ENCODE results near the gene FBXL20. TPM values are rescaled to one million over a fixed set of nuclear protein-coding genes. Genes with fewer than 3 reads are reported as not detected.

The FBXL20 gene
- polyA plus RNA-seq, 1 donor (not counting 4 experiments of a cell fraction or from before 2014, with no cell fraction given) = 4.9 TPM

DNA sequence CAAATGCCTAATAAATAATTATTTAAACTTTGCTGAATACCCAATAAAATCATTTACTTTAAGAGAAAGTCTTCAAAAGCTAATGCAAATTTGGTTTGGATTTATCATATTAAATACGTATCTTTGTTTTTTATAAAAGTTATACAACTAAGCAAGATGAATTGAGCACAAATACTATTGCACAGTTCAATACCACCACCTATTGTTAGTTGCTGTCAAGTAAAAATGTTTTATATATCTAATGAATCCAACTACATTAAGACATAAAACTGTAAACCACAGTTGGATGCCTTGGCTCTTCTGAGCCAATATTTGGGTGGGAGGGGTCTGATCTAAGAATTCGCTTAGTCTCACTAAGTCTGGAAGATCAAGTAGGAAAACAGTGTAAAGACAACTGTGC is 7.7 kb downstream of the FBXL20 start:
- Histone ChIP-seq H3K4me3 (ENCODE audit: control insufficient read depth in 2 of 3, extremely low read depth in 1 of 3, insufficient read depth in 2 of 3, low read depth in 1 of 3, low read length in 3 of 3) (no peak overlapping the region), H2AFZ (ENCODE audit: control insufficient read depth, low read length) (no peak overlapping the region), H3K27me3 (ENCODE audit: control insufficient read depth, extremely low read depth, insufficient read depth, low read length) (no peaks in the 10 kb centered on the region), H3K36me3 (ENCODE audit: control insufficient read depth in 2 of 2, extremely low read depth in 1 of 2, insufficient read depth in 2 of 2, low read length in 2 of 2) (no peaks in the 10 kb centered on the region), H4K20me1 (ENCODE audit: control insufficient read depth, extremely low read depth, insufficient read depth, low read length) (no peaks in the 10 kb centered on the region), H3K27ac (ENCODE audit: control insufficient read depth, insufficient read depth, low read length) (no peak overlapping the region), H3K79me2 (ENCODE audit: control insufficient read depth, insufficient read depth, low read length) (peaks cover 2% of the 10 kb centered on the region), H3K9ac (ENCODE audit: control insufficient read depth, extremely low read depth, insufficient read depth, low read length) (no peak overlapping the region), H3K4me1 (ENCODE audit: control insufficient read depth, extremely low read depth, insufficient read depth, low read length) (no peaks in the 10 kb centered on the region), H3K4me2 (ENCODE audit: control insufficient read depth, extremely low read depth, insufficient read depth, low read depth, low read length) (no peak overlapping the region), H3K9me1 (ENCODE audit: control insufficient read depth, extremely low read depth, insufficient read depth, low read length) (no peaks in the 10 kb centered on the region), H3K9me3 (ENCODE audit: control insufficient read depth, low read depth, low read length) (no peaks in the 10 kb centered on the region)
- FAIRE-seq = no peak
- dilution Hi-C loops (cut with MboI; ENCODE audit: extremely low pct_ligation_motif_present, low sequenced_read_pairs) = no loop called here
- TF ChIP-seq EZH2 (IDR thresholded peaks at IDR 0.05; ENCODE audit: low read length) = no peak
- DNase-seq (ENCODE audit: low read depth, low spot score) = no peak

DNA sequence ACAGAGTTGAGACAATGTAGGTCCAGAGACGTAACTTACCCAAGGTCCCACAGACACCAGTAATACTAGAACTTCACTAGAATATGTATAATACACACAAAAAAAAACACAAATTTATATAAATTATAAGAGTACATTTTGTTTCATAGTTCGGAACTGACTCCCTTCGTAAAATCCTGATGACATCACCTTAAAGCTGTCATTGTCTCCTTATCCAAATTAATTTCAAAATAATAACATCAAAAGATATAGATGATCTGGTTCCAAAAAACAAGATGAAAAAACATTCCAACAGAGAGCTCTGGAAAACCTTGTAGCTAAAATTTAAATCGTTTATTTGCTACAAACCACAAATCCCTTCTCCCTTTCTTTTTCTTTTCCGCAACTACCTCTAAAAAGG is 10.0 kb downstream of the FBXL20 start:
- TF ChIP-seq, protein P1, sequence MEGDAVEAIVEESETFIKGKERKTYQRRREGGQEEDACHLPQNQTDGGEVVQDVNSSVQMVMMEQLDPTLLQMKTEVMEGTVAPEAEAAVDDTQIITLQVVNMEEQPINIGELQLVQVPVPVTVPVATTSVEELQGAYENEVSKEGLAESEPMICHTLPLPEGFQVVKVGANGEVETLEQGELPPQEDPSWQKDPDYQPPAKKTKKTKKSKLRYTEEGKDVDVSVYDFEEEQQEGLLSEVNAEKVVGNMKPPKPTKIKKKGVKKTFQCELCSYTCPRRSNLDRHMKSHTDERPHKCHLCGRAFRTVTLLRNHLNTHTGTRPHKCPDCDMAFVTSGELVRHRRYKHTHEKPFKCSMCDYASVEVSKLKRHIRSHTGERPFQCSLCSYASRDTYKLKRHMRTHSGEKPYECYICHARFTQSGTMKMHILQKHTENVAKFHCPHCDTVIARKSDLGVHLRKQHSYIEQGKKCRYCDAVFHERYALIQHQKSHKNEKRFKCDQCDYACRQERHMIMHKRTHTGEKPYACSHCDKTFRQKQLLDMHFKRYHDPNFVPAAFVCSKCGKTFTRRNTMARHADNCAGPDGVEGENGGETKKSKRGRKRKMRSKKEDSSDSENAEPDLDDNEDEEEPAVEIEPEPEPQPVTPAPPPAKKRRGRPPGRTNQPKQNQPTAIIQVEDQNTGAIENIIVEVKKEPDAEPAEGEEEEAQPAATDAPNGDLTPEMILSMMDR (optimal IDR thresholded peaks at IDR 0.05 in 1 of 3, IDR thresholded peaks at IDR 0.05 in 1 of 3, conservative IDR thresholded peaks at IDR 0.05 in 1 of 3; ENCODE audit: extremely low read depth in 1 of 3, insufficient read depth in 2 of 3, low read length in 3 of 3) = no peak
- no peak for TF ChIP-seq EZH2 (IDR thresholded peaks at IDR 0.05; ENCODE audit: low read length)
- DNase-seq (ENCODE audit: low read depth, low spot score) (no peak), FAIRE-seq (no peak)
- Histone ChIP-seq H2AFZ (ENCODE audit: control insufficient read depth, low read length) (no peak overlapping the region), H3K4me1 (ENCODE audit: control insufficient read depth, extremely low read depth, insufficient read depth, low read length) (no peaks in the 10 kb centered on the region), H3K9ac (ENCODE audit: control insufficient read depth, extremely low read depth, insufficient read depth, low read length) (no peak overlapping the region), H3K4me2 (ENCODE audit: control insufficient read depth, extremely low read depth, insufficient read depth, low read depth, low read length) (no peak overlapping the region), H3K9me1 (ENCODE audit: control insufficient read depth, extremely low read depth, insufficient read depth, low read length) (no peaks in the 10 kb centered on the region), H3K27me3 (ENCODE audit: control insufficient read depth, extremely low read depth, insufficient read depth, low read length) (no peaks in the 10 kb centered on the region), H3K36me3 (ENCODE audit: control insufficient read depth in 2 of 2, extremely low read depth in 1 of 2, insufficient read depth in 2 of 2, low read length in 2 of 2) (no peaks in the 10 kb centered on the region), H3K9me3 (ENCODE audit: control insufficient read depth, low read depth, low read length) (no peaks in the 10 kb centered on the region), H3K27ac (ENCODE audit: control insufficient read depth, insufficient read depth, low read length) (no peak overlapping the region), H3K4me3 (ENCODE audit: control insufficient read depth in 2 of 3, extremely low read depth in 1 of 3, insufficient read depth in 2 of 3, low read depth in 1 of 3, low read length in 3 of 3) (no peak overlapping the region), H3K79me2 (ENCODE audit: control insufficient read depth, insufficient read depth, low read length) (no peaks in the 10 kb centered on the region), H4K20me1 (ENCODE audit: control insufficient read depth, extremely low read depth, insufficient read depth, low read length) (no peaks in the 10 kb centered on the region)
- dilution Hi-C loops (cut with MboI; ENCODE audit: extremely low pct_ligation_motif_present, low sequenced_read_pairs) = no loop called here

DNA sequence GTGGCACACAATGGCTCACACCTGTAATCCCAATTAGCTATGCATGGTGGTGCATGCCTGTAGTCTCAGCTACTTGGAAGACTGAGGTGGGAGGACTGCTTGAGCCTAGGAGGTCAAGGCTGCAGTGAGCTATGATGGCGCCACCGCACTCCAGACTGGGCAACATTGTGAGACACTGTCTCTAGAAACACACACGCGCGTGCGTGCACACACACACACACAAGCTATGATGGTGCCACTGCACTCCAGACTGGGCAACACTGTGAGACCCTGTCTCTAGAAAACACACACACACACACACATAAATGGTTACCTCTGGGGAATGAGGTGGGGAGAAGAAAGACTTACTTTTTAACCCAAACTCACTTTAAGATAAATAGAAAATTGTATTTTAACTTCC is 16.4 kb downstream of the FBXL20 start:
- Histone ChIP-seq H3K4me1 (ENCODE audit: control insufficient read depth, extremely low read depth, insufficient read depth, low read length) (no peaks in the 10 kb centered on the region), H3K4me2 (ENCODE audit: control insufficient read depth, extremely low read depth, insufficient read depth, low read depth, low read length) (no peak overlapping the region), H3K79me2 (ENCODE audit: control insufficient read depth, insufficient read depth, low read length) (no peaks in the 10 kb centered on the region), H3K27ac (ENCODE audit: control insufficient read depth, insufficient read depth, low read length) (no peak overlapping the region), H2AFZ (ENCODE audit: control insufficient read depth, low read length) (no peak overlapping the region), H3K9ac (ENCODE audit: control insufficient read depth, extremely low read depth, insufficient read depth, low read length) (no peak overlapping the region), H3K36me3 (ENCODE audit: control insufficient read depth in 2 of 2, extremely low read depth in 1 of 2, insufficient read depth in 2 of 2, low read length in 2 of 2) (no peaks in the 10 kb centered on the region), H3K4me3 (ENCODE audit: control insufficient read depth in 2 of 3, extremely low read depth in 1 of 3, insufficient read depth in 2 of 3, low read depth in 1 of 3, low read length in 3 of 3) (no peak overlapping the region), H3K9me1 (ENCODE audit: control insufficient read depth, extremely low read depth, insufficient read depth, low read length) (no peaks in the 10 kb centered on the region), H3K27me3 (ENCODE audit: control insufficient read depth, extremely low read depth, insufficient read depth, low read length) (no peaks in the 10 kb centered on the region), H3K9me3 (ENCODE audit: control insufficient read depth, low read depth, low read length) (no peaks in the 10 kb centered on the region), H4K20me1 (ENCODE audit: control insufficient read depth, extremely low read depth, insufficient read depth, low read length) (no peaks in the 10 kb centered on the region)
- DNase-seq (ENCODE audit: low read depth, low spot score) = no peak
- dilution Hi-C loops (cut with MboI; ENCODE audit: extremely low pct_ligation_motif_present, low sequenced_read_pairs) = no loop called here
- TF ChIP-seq, protein P1 (optimal IDR thresholded peaks at IDR 0.05 in 1 of 3, IDR thresholded peaks at IDR 0.05 in 1 of 3, conservative IDR thresholded peaks at IDR 0.05 in 1 of 3; ENCODE audit: extremely low read depth in 1 of 3, insufficient read depth in 2 of 3, low read length in 3 of 3) = no peak
- no peak for TF ChIP-seq EZH2 (IDR thresholded peaks at IDR 0.05; ENCODE audit: low read length)
- FAIRE-seq = no peak
